Trophoblast cell (in vitro differentiated cells and primary cell): Measurements from ENCODE around the gene PIAS1.
A peak's percentile ranks its signal among the peaks of the same experiment; 100 is the strongest.

Experiments used
- DNase-seq, 2 donors: peaks; one replicate each; pipeline ENCODE4 v3.0.0-alpha.2; 2016
- H2AFZ ChIP-seq: 2 replicates; pipeline ENCODE4 v1.6.1; 2013; ENCODE audit warnings: low read length, moderate library complexity, mild to moderate bottlenecking; ENCODE audit not compliant: insufficient read depth, poor library complexity
- H2AK5ac ChIP-seq: 2 replicates; pipeline ENCODE4 v1.6.1; 2013; ENCODE audit warnings: mild to moderate bottlenecking, low read length
- H2BK120ac ChIP-seq: 2 replicates; pipeline ENCODE4 v1.6.1; 2013; ENCODE audit warnings: low read length, mild to moderate bottlenecking, moderate library complexity; ENCODE audit not compliant: insufficient read depth, poor library complexity
- H2BK12ac ChIP-seq: 2 replicates; pipeline ENCODE4 v1.6.1; 2013; ENCODE audit warnings: mild to moderate bottlenecking, low read length, moderate library complexity
- H2BK5ac ChIP-seq: 2 replicates; pipeline ENCODE4 v1.6.1; 2013; ENCODE audit warnings: low read length, low read depth, moderate library complexity, mild to moderate bottlenecking; ENCODE audit not compliant: poor library complexity
- H3K14ac ChIP-seq: 2 replicates; pipeline ENCODE4 v1.6.1; 2013; ENCODE audit warnings: mild to moderate bottlenecking, low read length
- H3K18ac ChIP-seq: 2 replicates; pipeline ENCODE4 v1.6.1; 2013; ENCODE audit warnings: mild to moderate bottlenecking, low read length
- H3K23ac ChIP-seq: 2 replicates; pipeline ENCODE4 v1.6.1; 2013; ENCODE audit warnings: low read length
- H3K27ac ChIP-seq: 2 replicates; pipeline ENCODE4 v1.5.1; 2013; ENCODE audit warnings: low read depth, mild to moderate bottlenecking, inconsistent platforms, low read length, moderate library complexity
- H3K27me3 ChIP-seq: 2 replicates; pipeline ENCODE4 v1.6.1; 2013; ENCODE audit warnings: inconsistent platforms, mild to moderate bottlenecking, low read length, moderate library complexity; ENCODE audit not compliant: insufficient read depth
- H3K36me3 ChIP-seq, 2 experiments: 1 replicate in 1 of 2; 2 replicates in 1 of 2; pipeline ENCODE4 v1.6.1; 2013; ENCODE audit warnings: low read length in 2 of 2, mild to moderate bottlenecking in 2 of 2, moderate library complexity in 1 of 2; ENCODE audit not compliant: insufficient read depth in 2 of 2, control insufficient read depth in 1 of 2
- H3K4ac ChIP-seq: 2 replicates; pipeline ENCODE4 v1.6.1; 2013; ENCODE audit warnings: low read depth, mild to moderate bottlenecking, low read length, moderate library complexity
- H3K4me1 ChIP-seq, 2 experiments: 1 replicate in 1 of 2; 2 replicates in 1 of 2; pipeline ENCODE4 v1.6.1; 2013; ENCODE audit warnings: low read length in 2 of 2, mild to moderate bottlenecking in 2 of 2, moderate library complexity in 1 of 2; ENCODE audit not compliant: insufficient read depth in 2 of 2, control insufficient read depth in 1 of 2
- H3K4me2 ChIP-seq: 2 replicates; pipeline ENCODE4 v1.6.1; 2013; ENCODE audit warnings: inconsistent platforms, mild to moderate bottlenecking, low read length, moderate library complexity
- H3K4me3 ChIP-seq: 2 replicates; pipeline ENCODE4 v1.5.1; 2013; ENCODE audit warnings: mild to moderate bottlenecking, low read depth, low read length, inconsistent platforms
- H3K79me1 ChIP-seq: one replicate; pipeline ENCODE4 v1.6.1; 2013; ENCODE audit warnings: low read length
- H3K79me2 ChIP-seq: 2 replicates; pipeline ENCODE4 v1.6.1; 2013; ENCODE audit warnings: low read length, mild to moderate bottlenecking; ENCODE audit not compliant: control insufficient read depth, insufficient read depth, poor library complexity
- H3K9ac ChIP-seq: 2 replicates; pipeline ENCODE4 v1.6.1; 2013; ENCODE audit warnings: mild to moderate bottlenecking, low read length
- H3K9me3 ChIP-seq: 2 replicates; pipeline ENCODE4 v1.6.1; 2013; ENCODE audit warnings: low read depth, mild to moderate bottlenecking, control low read depth, inconsistent platforms, low read length; ENCODE audit not compliant: insufficient read depth
- H4K12ac ChIP-seq: 2 replicates; pipeline ENCODE4 v1.6.1; 2013; ENCODE audit warnings: low read depth, mild to moderate bottlenecking, low read length, moderate library complexity
- H4K8ac ChIP-seq: 2 replicates; pipeline ENCODE4 v1.6.1; 2013; ENCODE audit warnings: low read depth, mild to moderate bottlenecking, low read length, moderate library complexity
- H4K91ac ChIP-seq: one replicate; pipeline ENCODE4 v1.6.1; 2013; ENCODE audit warnings: low read depth, mild to moderate bottlenecking, low read length, moderate library complexity
- WGBS: extraction: QIAGEN DNeasy Blood & Tissue Kit; methylation state at CpG from one replicate; pipeline ENCODE4 v1.1.7; 2013; ENCODE audit warnings: missing lambda C conversion rate; ENCODE audit not compliant: insufficient read length, insufficient coverage; ENCODE audit errors: extremely low coverage; 5-methylcytosine and 5-hydroxymethylcytosine counted together

Gene PIAS1

DNA sequence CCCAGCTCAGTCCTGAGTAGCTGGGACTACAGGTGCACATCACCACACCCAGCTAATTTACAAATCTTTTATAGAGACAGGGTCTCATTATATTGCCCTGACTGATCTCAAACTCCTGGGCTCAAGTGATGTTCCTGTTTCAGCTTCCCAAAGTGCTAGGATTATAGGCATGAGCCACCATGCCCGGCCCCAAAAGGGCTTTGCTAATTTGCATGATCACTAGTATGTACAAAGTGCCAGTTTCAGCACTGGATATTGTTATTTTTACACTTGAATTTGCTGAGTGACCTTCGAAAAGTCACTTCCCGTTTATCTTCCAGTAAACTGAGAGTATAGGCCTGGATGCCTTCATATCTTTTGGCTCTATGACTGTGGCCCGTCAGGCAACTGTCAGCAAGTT is 163.2 kb downstream of the PIAS1 start:
- Histone ChIP-seq H3K14ac (no peak overlapping the region), H3K9ac (no peak overlapping the region), H4K91ac (no peak overlapping the region), H3K23ac (no peak overlapping the region), H2AK5ac (no peak overlapping the region), H4K8ac (no peak overlapping the region), H3K27ac (no peak overlapping the region), H3K9me3 (no peaks in the 10 kb centered on the region), H3K4ac (no peak overlapping the region), H3K36me3 (peaks cover 5 to 10% of the 10 kb centered on the region in 2 experiments), H2BK5ac (no peak overlapping the region), H3K27me3 (no peaks in the 10 kb centered on the region), H2AFZ (no peak overlapping the region), H3K79me2 (no peaks in the 10 kb centered on the region), H4K12ac (no peak overlapping the region), H3K79me1 (no peaks in the 10 kb centered on the region), H2BK12ac (no peak overlapping the region), H3K4me2 (no peak overlapping the region), H3K4me1 (no peaks in the 10 kb centered on the region), H2BK120ac (no peak overlapping the region), H3K4me3 (no peak overlapping the region), H3K18ac (no peak overlapping the region)
- no peak for DNase-seq
- no CpG with 5 or more reads among the region's 4 CpGs for WGBS

DNA sequence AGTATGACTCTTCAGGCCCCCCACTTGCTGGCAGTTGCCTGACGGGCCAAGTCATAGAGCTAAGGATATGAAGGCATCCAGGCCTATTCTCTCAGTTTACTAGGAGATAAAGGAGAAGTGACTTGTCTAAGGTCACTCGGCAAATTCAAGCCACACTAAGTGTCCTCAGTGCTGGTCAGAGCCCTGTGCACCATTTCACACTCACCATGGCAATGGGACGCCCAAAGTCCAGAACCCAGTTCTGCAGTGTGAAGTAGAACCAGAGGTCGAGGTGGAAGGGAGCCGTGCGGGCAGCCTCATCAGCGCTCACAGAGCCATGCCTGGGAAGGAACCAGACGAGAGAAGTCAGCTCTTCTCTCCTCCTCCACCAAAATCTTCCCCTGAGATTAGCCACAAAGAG is 164.2 kb downstream of the PIAS1 start:
- H2AK5ac ChIP-seq: no peak overlapping the region
- H3K4me3 ChIP-seq: no peak overlapping the region
- no peak overlapping the region for H4K91ac ChIP-seq
- H2AFZ ChIP-seq: no peak overlapping the region
- H4K8ac ChIP-seq: no peak overlapping the region
- peaks cover 5 to 10% of the 10 kb centered on the region in 2 experiments for H3K36me3 ChIP-seq
- H3K9me3 ChIP-seq: peaks cover 2% of the 10 kb centered on the region
- H3K79me1 ChIP-seq: no peaks in the 10 kb centered on the region
- no peak for DNase-seq
- H2BK120ac ChIP-seq: no peak overlapping the region
- H4K12ac ChIP-seq: no peak overlapping the region
- no peak overlapping the region for H3K14ac ChIP-seq
- H3K4ac ChIP-seq: no peak overlapping the region
- no peak overlapping the region for H2BK5ac ChIP-seq
- H3K18ac ChIP-seq: no peak overlapping the region
- no peaks in the 10 kb centered on the region for H3K27me3 ChIP-seq
- H3K23ac ChIP-seq: no peak overlapping the region
- no peak overlapping the region for H3K4me2 ChIP-seq
- H3K9ac ChIP-seq: no peak overlapping the region
- no peaks in the 10 kb centered on the region for H3K4me1 ChIP-seq
- H3K79me2 ChIP-seq: no peaks in the 10 kb centered on the region
- no CpG with 5 or more reads among the region's 8 CpGs for WGBS
- no peak overlapping the region for H2BK12ac ChIP-seq
- H3K27ac ChIP-seq: no peak overlapping the region

DNA sequence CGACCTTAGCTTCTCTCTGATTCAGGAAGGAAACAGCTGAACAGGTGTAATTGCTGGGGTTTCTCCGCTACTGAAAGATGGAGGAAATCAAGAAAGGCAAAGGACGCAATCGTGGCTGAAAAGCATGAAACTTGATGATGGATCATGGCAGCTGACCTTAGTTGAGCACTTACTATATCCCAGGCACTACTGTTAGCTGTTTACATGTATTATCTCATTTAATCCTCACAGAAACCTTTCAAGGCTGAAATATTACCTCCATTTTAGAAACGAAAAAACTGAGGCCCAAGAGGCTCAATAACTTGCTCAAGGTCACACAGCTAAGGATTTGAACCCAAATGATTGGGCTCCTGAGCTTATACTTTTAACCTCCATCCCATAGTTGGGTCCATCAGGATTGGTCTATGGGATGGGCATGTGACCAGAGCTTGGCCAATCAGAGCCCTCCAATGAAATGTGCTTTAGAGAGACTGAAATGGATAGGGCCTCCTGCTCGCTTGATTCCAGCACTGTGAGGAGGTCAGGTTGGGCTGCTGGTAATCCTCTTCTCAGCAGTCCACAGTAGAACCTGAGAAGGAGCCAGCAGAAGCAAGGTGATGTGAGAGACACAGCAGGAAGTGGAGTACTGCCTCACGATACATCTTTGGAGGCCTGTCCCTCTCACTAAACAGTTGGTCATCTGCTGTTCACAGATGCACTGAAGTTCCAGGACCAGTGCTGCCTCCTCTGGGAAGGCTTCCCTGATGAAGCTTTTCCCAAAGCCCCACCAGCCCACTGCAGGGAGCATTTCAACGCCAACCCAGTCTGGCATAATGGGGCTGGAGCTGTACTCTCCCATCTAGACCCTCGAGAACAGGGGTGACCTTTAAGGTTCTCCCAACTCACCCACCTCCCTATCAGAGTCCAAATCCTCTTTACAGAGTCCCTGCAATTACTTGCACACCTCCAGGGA is 165.0 kb downstream of the PIAS1 start:
- Histone ChIP-seq H3K4me3 (no peak overlapping the region), H3K9me3 (peaks cover 2% of the 10 kb centered on the region), H4K91ac (no peak overlapping the region), H2BK5ac (no peak overlapping the region), H3K27me3 (no peaks in the 10 kb centered on the region), H4K12ac (no peak overlapping the region), H3K9ac (no peak overlapping the region), H3K79me1 (no peaks in the 10 kb centered on the region), H3K23ac (no peak overlapping the region), H3K18ac (no peak overlapping the region), H2BK12ac (no peak overlapping the region), H3K4me2 (no peak overlapping the region), H3K4ac (peak overlapping the region; percentile 21), H2BK120ac (no peak overlapping the region), H4K8ac (no peak overlapping the region), H2AFZ (no peak overlapping the region), H3K4me1 (no peaks in the 10 kb centered on the region), H3K79me2 (no peaks in the 10 kb centered on the region), H3K27ac (no peak overlapping the region), H3K14ac (no peak overlapping the region), H3K36me3 (peaks cover 5 to 8% of the 10 kb centered on the region in 2 experiments), H2AK5ac (no peak overlapping the region)
- DNase-seq: no peak
- WGBS: no CpG with 5 or more reads among the region's 9 CpGs

DNA sequence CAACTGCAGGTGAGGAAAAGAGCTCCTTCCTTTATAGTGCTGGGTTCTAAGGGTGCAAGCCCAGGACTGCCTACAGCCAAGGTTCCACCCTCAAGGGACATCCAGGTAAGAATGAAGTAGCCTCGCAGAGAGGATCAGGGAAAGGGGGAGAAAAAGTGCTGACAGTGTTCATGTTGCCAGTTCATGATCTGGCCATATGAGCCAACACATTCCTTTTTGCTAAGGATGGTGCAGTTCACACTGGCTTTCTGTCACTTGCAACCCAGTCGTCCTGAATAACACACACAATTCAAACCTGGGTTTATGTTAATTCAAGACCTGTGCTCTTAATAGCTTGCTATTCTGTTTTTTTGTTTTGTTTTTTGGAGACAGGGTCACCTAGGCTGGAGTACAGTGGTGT is 166.4 kb downstream of the PIAS1 start:
- no peaks in the 10 kb centered on the region for H3K4me1 ChIP-seq
- H3K36me3 ChIP-seq: peaks cover 5 to 8% of the 10 kb centered on the region in 2 experiments
- H3K4ac ChIP-seq: no peak overlapping the region
- no peak overlapping the region for H2BK12ac ChIP-seq
- H3K27me3 ChIP-seq: no peaks in the 10 kb centered on the region
- peaks cover 2% of the 10 kb centered on the region for H3K79me2 ChIP-seq
- H2BK120ac ChIP-seq: no peak overlapping the region
- no peak overlapping the region for H3K4me2 ChIP-seq
- H4K12ac ChIP-seq: peak overlapping the region; percentile 38
- H2AK5ac ChIP-seq: no peak overlapping the region
- no peak overlapping the region for H2BK5ac ChIP-seq
- no CpG with 5 or more reads among the region's 2 CpGs for WGBS
- no peak overlapping the region for H2AFZ ChIP-seq
- H3K79me1 ChIP-seq: no peaks in the 10 kb centered on the region
- H3K23ac ChIP-seq: no peak overlapping the region
- no peak overlapping the region for H3K27ac ChIP-seq
- no peak overlapping the region for H3K18ac ChIP-seq
- H3K9ac ChIP-seq: no peak overlapping the region
- no peak overlapping the region for H3K4me3 ChIP-seq
- no peak overlapping the region for H4K8ac ChIP-seq
- H4K91ac ChIP-seq: no peak overlapping the region
- DNase-seq: no peak
- H3K9me3 ChIP-seq: peaks cover 2% of the 10 kb centered on the region
- no peak overlapping the region for H3K14ac ChIP-seq
